GM12801 (cell line): ENCODE measurements around the gene ADPGK.

Experiments
- TF ChIP-seq, protein P1 (sequence below): IDR thresholded peaks from one replicate; pipeline ENCODE4 v1.5.1; 2011; ENCODE audit warnings: control low read depth; ENCODE audit not compliant: insufficient read length; ENCODE audit errors: extremely low read depth

ADPGK gene

DNA sequence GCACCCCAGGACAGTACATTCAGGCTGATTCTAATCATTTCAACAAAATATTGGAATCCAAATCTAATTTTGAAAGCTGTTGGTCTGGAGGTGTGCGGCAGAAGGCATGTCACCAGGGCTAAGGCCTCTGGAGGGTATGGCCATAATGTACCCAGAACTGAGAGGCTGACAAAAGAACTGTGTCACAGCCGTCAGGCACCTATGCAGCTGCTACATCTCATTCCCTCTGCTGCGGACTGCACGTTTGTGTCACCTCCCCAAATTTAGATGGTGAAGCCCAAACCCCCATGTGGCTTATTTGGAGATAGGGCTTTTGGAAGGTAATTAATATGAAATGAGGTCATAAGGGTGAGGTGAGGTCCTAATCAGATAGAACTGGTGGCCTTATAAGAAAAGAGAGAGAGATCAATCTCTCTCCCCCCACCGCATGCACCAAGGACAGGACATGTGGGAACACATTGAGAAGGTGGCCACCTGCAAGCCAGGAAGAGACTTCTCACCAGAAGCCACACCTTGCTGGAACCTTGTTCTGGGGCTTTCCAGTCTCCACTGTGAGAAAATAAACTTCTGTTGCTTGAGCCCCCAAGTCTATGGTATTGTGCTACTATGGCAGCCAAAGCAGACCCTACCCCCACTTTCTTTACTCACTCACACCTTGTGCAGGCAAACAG is 22.8 kb downstream of the ADPGK start:
- TF ChIP-seq, protein P1, sequence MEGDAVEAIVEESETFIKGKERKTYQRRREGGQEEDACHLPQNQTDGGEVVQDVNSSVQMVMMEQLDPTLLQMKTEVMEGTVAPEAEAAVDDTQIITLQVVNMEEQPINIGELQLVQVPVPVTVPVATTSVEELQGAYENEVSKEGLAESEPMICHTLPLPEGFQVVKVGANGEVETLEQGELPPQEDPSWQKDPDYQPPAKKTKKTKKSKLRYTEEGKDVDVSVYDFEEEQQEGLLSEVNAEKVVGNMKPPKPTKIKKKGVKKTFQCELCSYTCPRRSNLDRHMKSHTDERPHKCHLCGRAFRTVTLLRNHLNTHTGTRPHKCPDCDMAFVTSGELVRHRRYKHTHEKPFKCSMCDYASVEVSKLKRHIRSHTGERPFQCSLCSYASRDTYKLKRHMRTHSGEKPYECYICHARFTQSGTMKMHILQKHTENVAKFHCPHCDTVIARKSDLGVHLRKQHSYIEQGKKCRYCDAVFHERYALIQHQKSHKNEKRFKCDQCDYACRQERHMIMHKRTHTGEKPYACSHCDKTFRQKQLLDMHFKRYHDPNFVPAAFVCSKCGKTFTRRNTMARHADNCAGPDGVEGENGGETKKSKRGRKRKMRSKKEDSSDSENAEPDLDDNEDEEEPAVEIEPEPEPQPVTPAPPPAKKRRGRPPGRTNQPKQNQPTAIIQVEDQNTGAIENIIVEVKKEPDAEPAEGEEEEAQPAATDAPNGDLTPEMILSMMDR, result no peak

DNA sequence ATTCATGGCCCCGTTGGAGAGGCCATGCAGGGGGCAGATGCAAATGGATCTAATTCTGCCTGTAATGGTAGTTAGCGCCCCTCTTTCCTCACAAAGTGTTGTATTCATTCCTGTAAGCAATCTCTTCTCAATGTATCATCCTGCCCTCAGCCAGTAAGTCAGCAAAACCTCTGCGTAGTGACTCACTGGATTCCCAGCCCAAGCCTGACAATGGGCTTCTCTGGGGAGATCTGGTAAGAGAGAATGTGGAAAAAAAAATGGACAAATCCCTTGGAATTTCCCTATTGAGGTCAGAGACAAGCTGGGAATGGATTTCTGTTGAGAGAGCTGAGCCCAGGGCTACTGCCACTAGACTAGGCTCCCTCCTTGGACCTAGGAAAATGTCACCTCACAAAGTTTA is 25.4 kb downstream of the ADPGK start:
- TF ChIP-seq, protein P1, result no peak

DNA sequence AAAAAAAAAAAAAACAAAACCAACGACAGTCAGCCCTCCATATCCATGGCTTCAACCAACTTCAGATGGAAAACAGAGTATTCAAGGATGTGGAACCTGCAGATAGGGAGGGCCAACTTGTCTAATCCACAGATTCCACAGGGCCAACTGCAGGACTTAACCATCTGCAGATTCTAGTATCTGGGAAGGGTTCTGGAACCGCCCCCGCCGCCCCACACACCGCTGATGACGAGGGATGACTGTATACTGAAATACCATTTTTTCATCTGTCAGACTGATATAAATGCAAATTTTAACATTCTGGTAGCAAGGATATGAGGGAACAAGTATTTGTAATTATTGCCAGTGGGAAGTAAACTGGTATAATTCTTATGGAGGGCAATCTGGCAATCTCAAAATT is 29.5 kb downstream of the ADPGK start:
- TF ChIP-seq, protein P1, result no peak

DNA sequence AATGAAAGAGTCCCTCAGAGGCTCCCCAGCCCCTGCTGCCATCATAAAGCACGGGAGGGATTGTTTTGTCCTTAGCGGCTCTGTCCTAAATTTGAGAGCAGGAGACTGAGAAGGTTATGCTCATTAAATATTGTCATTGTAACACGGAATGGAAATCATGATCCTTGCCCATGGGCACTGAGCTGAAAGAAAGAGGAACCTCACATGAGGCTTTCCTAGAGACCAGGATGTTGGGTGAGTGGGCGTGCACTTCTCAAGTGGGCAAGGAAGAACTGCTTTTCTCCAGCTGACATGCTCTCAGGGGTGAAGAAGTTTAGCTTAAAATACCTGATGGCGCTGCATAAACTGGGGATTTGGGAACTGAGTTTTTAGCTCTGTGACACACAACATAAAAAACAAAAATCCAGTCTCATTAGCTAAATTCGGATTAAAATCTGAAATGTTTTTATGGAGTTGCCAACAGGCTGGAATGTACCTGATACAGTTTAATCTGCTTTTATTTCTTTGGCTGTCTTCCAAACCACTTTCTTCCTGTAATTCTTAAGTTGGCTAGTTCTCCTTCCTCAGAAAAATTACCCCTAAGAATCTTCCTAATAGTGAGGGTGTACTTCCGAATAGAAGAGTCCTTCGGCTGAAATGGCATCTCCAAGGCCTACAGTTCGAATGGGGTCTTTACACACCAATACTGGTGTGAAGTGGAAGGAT is 31.7 kb downstream of the ADPGK start:
- TF ChIP-seq, protein P1, result no peak

DNA sequence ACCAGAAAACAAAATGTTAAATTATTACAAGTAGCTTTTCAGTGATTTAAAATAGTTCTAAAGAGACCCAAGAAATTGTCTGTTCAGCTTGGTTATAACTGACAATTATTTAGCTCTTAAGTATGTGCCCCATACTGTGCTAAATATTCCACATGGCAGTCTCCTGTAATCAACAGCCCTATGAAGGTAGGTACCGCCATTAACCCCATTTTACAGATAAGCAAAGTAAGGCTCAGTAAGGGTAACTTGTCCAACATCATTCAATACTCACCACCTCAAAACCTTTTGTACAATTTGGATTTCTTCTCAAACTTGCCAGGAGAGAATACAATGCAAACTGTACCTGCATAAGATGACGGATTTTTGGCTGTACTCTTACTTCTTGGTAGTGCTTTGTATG is 33.9 kb downstream of the ADPGK start:
- TF ChIP-seq, protein P1, result no peak

DNA sequence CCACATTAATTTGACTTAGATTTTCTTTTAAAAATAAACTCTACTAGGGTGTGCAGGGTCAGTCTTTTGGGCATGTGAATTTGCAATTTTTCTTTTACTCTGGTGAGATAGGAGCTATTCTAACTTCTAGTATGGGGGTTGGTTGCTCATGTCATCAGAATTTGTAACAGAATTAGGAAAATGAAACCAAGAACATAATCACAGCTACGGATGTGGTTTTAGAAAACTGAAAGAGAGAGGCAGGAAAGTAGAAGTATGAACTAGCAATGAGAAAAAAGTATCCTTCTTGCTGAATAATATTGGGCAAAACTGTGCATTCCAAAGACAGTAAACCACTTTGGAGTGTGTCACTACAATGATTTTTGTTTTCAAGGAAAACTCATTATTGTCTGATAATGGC is 43.3 kb downstream of the ADPGK start:
- TF ChIP-seq, protein P1, result no peak

DNA sequence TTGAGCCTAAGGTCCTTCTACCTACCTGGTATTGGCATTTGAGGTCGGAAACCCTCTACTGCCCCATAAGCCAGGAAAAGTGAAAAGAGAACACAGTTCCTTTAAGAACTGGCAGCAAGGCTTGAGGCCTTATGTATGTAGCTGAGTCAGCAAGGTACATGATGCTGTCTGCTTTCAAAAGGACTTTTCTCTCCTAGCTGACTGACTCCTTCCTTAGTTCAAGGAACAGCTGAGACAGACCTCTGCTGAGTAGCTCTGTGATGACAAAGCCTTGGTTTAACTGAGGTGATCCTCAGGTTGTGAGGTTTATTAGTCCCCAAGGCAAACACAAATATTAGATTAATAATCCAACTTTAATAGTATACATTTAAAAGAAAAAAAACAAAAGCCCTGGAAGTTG is 45.8 kb downstream of the ADPGK start:
- TF ChIP-seq, protein P1, result no peak
